HCT116 (cell line): ENCODE results near the gene ESRRG. TPM values are rescaled to one million over a fixed set of nuclear protein-coding genes. Genes with fewer than 3 reads are reported as not detected.

Experiments used
- ATAC-seq: fragments of 200-7000 bp; cut with Tn5 transposase; 2 replicates; pipeline ENCODE4 v1.9.1; 2020; ENCODE audit warnings: mild to moderate bottlenecking, moderate library complexity
- BruUV-seq: library from RNA; stranded (reverse); fragments of 400-500 nt; replicated peaks from 2 replicates; lab custom pipeline; 2021; lab: Mats Ljungman, UMichigan
- CTCF ChIA-PET: fragments of 300-600 bp; sonication (Branson Sonifier 250); formaldehyde crosslinking; loops from one replicate; lab custom pipeline; 2021; ENCODE audit warnings: antibody characterized with exemption; lab: Charles Lee
- POLR2A ChIA-PET: fragments of 300-600, 350-600 bp; sonication (Branson Sonifier 250); formaldehyde crosslinking; loops from one replicate; lab custom pipeline; 2021; ENCODE audit warnings: antibody characterized with exemption; lab: Charles Lee
- RAD21 ChIA-PET, 2 experiments: fragments of 300-600 bp; sonication (Branson Sonifier 250); formaldehyde crosslinking; loops; one replicate each; lab custom pipeline; 2023; ENCODE audit warnings: low total read pairs in 2 of 2; ENCODE audit not compliant: uncharacterized antibody in 2 of 2, unreplicated experiment in 2 of 2, low non-redundant PET in 1 of 2; lab: Charles Lee
- DNase-seq: peaks from one replicate; pipeline ENCODE4 v3.0.0-alpha.2; 2010; ENCODE audit warnings: low read depth, low spot score
- H2AFZ ChIP-seq: fragments of 200-600 bp; shearing (Covaris generic), sonication (generic); 2 replicates; pipeline ENCODE4 v1.6.1; 2017; ENCODE audit warnings: low read depth, mixed run types, mixed read lengths, antibody characterized with exemption, low read length; ENCODE audit not compliant: poor library complexity, severe bottlenecking
- H3K27ac ChIP-seq: 2 replicates; pipeline ENCODE4 v1.5.1; 2012; ENCODE audit warnings: low read depth, low read length
- H3K27me3 ChIP-seq: fragments of 200-600 bp; sonication (generic); 2 replicates; pipeline ENCODE4 v1.6.1; 2016; ENCODE audit warnings: mixed run types, low read length, mixed read lengths; ENCODE audit not compliant: insufficient read depth
- H3K36me3 ChIP-seq, 2 experiments: fragments of 200-500 bp in 1 of 2; fragments of 200-600 bp in 1 of 2; sonication (Bioruptor generic) in 1 of 2; sonication (generic) in 1 of 2; 2 replicates each; pipeline versions ENCODE4 v1.5.1 to v1.6.1; 2014 to 2016; ENCODE audit warnings: low read length in 2 of 2, inconsistent platforms in 1 of 2, mixed read lengths in 1 of 2, mixed run types in 1 of 2; ENCODE audit not compliant: insufficient read depth in 2 of 2, control insufficient read depth in 1 of 2
- H3K4me1 ChIP-seq, 2 experiments: fragments of 200-600 bp in 1 of 2; sonication (generic) in 1 of 2; 2 replicates each; pipeline versions ENCODE4 v1.5.1 to v1.6.1; 2012 to 2017; ENCODE audit warnings: low read length in 2 of 2, inconsistent platforms in 1 of 2, mild to moderate bottlenecking in 1 of 2, mixed read lengths in 1 of 2, mixed run types in 1 of 2, moderate library complexity in 1 of 2; ENCODE audit not compliant: insufficient read depth in 2 of 2, control insufficient read depth in 1 of 2
- H3K4me2 ChIP-seq: fragments of 200-600 bp; sonication (generic); 2 replicates; pipeline ENCODE4 v1.6.1; 2017; ENCODE audit warnings: mixed run types, low read length, mixed read lengths
- H3K4me3 ChIP-seq, 2 experiments: fragments of 200-600 bp in 1 of 2; sonication (generic) in 1 of 2; replicated peaks in 1 of 2; 2 replicates each; pipeline ENCODE4 v1.5.1; 2011 to 2016; ENCODE audit warnings: low read length in 2 of 2, control low read depth in 1 of 2, low read depth in 1 of 2, mild to moderate bottlenecking in 1 of 2, mixed read lengths in 1 of 2, mixed run types in 1 of 2
- H3K79me2 ChIP-seq: fragments of 200-600 bp; sonication (generic); 2 replicates; pipeline ENCODE4 v1.6.1; 2017; ENCODE audit warnings: mild to moderate bottlenecking, mixed run types, low read length, moderate library complexity, mixed read lengths; ENCODE audit not compliant: insufficient read depth
- H3K9ac ChIP-seq: fragments of 200-600 bp; sonication (generic); 2 replicates; pipeline ENCODE4 v1.6.1; 2016; ENCODE audit warnings: low read length, mixed read lengths
- H3K9me2 ChIP-seq: fragments of 200-600 bp; sonication (generic), shearing (Covaris generic); 2 replicates; pipeline ENCODE4 v1.6.1; 2017; ENCODE audit warnings: mixed run types, mild to moderate bottlenecking, moderate library complexity; ENCODE audit not compliant: insufficient read depth
- H3K9me3 ChIP-seq, 2 experiments: fragments of 200-500 bp in 1 of 2; fragments of 200-600 bp in 1 of 2; sonication (Bioruptor generic) in 1 of 2; sonication (generic) in 1 of 2; 2 replicates each; pipeline ENCODE4 v1.6.1; 2014 to 2017; ENCODE audit warnings: low read length in 2 of 2, mixed read lengths in 2 of 2, inconsistent platforms in 1 of 2, low read depth in 1 of 2, mild to moderate bottlenecking in 1 of 2, mixed run types in 1 of 2, moderate library complexity in 1 of 2; ENCODE audit not compliant: control insufficient read depth in 1 of 2, insufficient read depth in 1 of 2
- H4K20me1 ChIP-seq: fragments of 200-600 bp; sonication (generic), shearing (Covaris generic); 2 replicates; pipeline ENCODE4 v1.6.1; 2017; ENCODE audit warnings: mixed run types, mild to moderate bottlenecking, moderate library complexity; ENCODE audit not compliant: insufficient read depth
- CEBPB ChIP-seq: IDR thresholded peaks from 2 replicates; pipeline ENCODE4 v1.6.1; 2012; ENCODE audit warnings: low read depth
- EGR1 ChIP-seq: IDR thresholded peaks from 2 replicates; pipeline ENCODE4 v1.6.1; 2012; ENCODE audit warnings: low read depth
- ELF1 ChIP-seq: IDR thresholded peaks from 2 replicates; pipeline ENCODE4 v1.6.1; 2012; ENCODE audit warnings: low read depth, borderline replicate concordance
- EZH2 ChIP-seq: fragments of 200-600 bp; sonication (generic); IDR thresholded peaks from 2 replicates; pipeline ENCODE4 v1.6.1; 2017; ENCODE audit warnings: antibody characterized with exemption, mixed run types
- FOSL1 ChIP-seq: IDR thresholded peaks from 2 replicates; pipeline ENCODE4 v1.6.1; 2012; ENCODE audit warnings: low read depth
- JUND ChIP-seq: IDR thresholded peaks from 2 replicates; pipeline ENCODE4 v1.6.1; 2012
- POLR2A ChIP-seq: IDR thresholded peaks from 2 replicates; pipeline ENCODE4 v1.7.0; 2011; ENCODE audit warnings: borderline replicate concordance; ENCODE audit not compliant: insufficient read depth, insufficient read length; ENCODE audit errors: extremely low read depth
- POLR2AphosphoS5 ChIP-seq: IDR thresholded peaks from 2 replicates; pipeline ENCODE4 v1.6.1; 2011; ENCODE audit warnings: mild to moderate bottlenecking, low read depth, low read length, moderate library complexity
- SP1 ChIP-seq: IDR thresholded peaks from 2 replicates; pipeline ENCODE4 v1.6.1; 2012; ENCODE audit warnings: low read depth
- TCF7L2 ChIP-seq: IDR thresholded peaks from 2 replicates; pipeline ENCODE4 v1.7.0; 2011; ENCODE audit warnings: borderline replicate concordance, inconsistent platforms; ENCODE audit not compliant: insufficient read depth, insufficient read length; ENCODE audit errors: extremely low read depth
- ZNF274 ChIP-seq: fragments of 200-500 bp; sonication (Bioruptor generic); IDR thresholded peaks from 2 replicates; pipeline ENCODE4 v1.6.1; 2014; ENCODE audit warnings: mild to moderate bottlenecking, low read depth, low read length, inconsistent platforms
- intact Hi-C: fragments of 100-400 bp; cut with micrococcal nuclease; formaldehyde crosslinking; loops from 2 replicates; pipeline ENCODE4 v1.10.0; 2022
- total RNA-seq: library from RNA; stranded (reverse); gene quantifications from one replicate; pipeline ENCODE4 v1.2.1, GENCODE V29; 2021; ENCODE audit not compliant: unreplicated experiment
- TF ChIP-seq, protein P1 (sequence below), 3 experiments: fragments of 200-600 bp in 1 of 3; sonication (generic) in 1 of 3; IDR thresholded peaks in 2 of 3; conservative IDR thresholded peaks in 1 of 3; 2 replicates each; pipeline ENCODE4 v1.5.1; 2012 to 2017; ENCODE audit warnings: low read depth in 2 of 3, low read length in 2 of 3, antibody characterized with exemption in 1 of 3, borderline replicate concordance in 1 of 3, control low read depth in 1 of 3, mild to moderate bottlenecking in 1 of 3, mixed read lengths in 1 of 3, mixed run types in 1 of 3, moderate library complexity in 1 of 3; ENCODE audit not compliant: insufficient read depth in 1 of 3
- TF ChIP-seq, protein P2 (sequence below): IDR thresholded peaks from 2 replicates; pipeline ENCODE4 v1.6.1; 2011; ENCODE audit warnings: mild to moderate bottlenecking, low read length, moderate library complexity; ENCODE audit not compliant: insufficient replicate concordance; ENCODE audit errors: extremely low read depth

The ESRRG gene
- total RNA-seq, 1 experiment from 2014 or later, result not detected

DNA sequence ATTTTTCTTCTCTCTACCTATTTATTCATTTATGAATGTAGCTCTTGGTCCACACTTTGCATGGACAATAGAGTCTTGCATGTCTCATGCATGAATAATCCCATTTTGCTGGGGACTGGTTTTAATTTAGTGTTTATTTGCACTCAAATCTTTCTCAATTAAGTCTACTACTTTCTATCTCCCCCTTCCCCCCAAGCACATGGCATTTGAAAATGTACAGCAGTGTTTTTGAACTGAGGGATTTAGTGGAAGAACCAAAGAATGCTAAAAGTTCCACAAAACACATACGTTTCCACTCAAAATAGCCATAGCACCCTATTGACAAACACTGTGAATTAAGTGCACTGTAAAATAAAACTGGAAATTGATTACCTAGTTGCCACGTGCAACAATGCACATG is 180.5 kb downstream of the ESRRG start:
- no TSS peak for BruUV-seq
- H3K4me2 ChIP-seq, result no peak overlapping the region
- H2AFZ ChIP-seq, result no peak overlapping the region
- H3K4me1 ChIP-seq, result no peaks in the 10 kb centered on the region
- ChIA-PET RAD21 (no interaction called here), POLR2A (no interaction called here), CTCF (no interaction called here)
- H3K9me3 ChIP-seq, result peaks cover 0 to 4% of the 10 kb centered on the region in 2 experiments; a peak in 2 of 4 replicates
- ATAC-seq (no peak), DNase-seq (no peak)
- no peak overlapping the region for H3K4me3 ChIP-seq
- no peaks in the 10 kb centered on the region for H3K36me3 ChIP-seq
- H3K27ac ChIP-seq, result no peak overlapping the region
- H3K79me2 ChIP-seq, result no peaks in the 10 kb centered on the region
- intact Hi-C loops, result no loop called here
- TF ChIP-seq FOSL1, result no peak
- TF ChIP-seq SP1, result no peak
- TF ChIP-seq, protein P1, sequence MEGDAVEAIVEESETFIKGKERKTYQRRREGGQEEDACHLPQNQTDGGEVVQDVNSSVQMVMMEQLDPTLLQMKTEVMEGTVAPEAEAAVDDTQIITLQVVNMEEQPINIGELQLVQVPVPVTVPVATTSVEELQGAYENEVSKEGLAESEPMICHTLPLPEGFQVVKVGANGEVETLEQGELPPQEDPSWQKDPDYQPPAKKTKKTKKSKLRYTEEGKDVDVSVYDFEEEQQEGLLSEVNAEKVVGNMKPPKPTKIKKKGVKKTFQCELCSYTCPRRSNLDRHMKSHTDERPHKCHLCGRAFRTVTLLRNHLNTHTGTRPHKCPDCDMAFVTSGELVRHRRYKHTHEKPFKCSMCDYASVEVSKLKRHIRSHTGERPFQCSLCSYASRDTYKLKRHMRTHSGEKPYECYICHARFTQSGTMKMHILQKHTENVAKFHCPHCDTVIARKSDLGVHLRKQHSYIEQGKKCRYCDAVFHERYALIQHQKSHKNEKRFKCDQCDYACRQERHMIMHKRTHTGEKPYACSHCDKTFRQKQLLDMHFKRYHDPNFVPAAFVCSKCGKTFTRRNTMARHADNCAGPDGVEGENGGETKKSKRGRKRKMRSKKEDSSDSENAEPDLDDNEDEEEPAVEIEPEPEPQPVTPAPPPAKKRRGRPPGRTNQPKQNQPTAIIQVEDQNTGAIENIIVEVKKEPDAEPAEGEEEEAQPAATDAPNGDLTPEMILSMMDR (IDR thresholded peaks at IDR 0.05 in 2 of 3, conservative IDR thresholded peaks at IDR 0.05 in 1 of 3; ENCODE audit: borderline replicate concordance in 1 of 3, insufficient read depth in 1 of 3, low read depth in 2 of 3, low read length in 2 of 3), result no peak
- TF ChIP-seq ELF1, result no peak
- TF ChIP-seq TCF7L2, result no peak
- H4K20me1 ChIP-seq, result no peaks in the 10 kb centered on the region; the same call in 1 of the 2 replicates
- H3K27me3 ChIP-seq, result no peaks in the 10 kb centered on the region
- no peak overlapping the region for H3K9ac ChIP-seq
- no peaks in the 10 kb centered on the region for H3K9me2 ChIP-seq

DNA sequence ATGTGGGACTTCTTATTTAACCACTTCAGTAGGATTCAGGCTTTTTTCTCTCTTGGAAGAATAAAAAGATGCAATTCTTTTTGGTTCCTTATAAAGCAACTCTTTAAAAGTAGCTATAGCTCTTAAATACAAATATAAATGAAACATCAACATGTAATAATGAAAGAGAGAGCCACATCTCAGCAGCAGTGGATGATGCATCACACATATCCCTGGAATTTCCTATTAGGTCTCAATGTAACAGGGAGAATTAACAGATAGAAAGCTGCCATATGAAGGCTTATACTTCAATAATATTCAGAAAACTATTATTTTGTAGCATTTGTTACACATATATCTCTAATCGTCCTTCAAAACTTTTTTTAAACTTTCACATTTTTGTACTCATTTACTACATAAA is 181.0 kb downstream of the ESRRG start:
- ATAC-seq (no peak), DNase-seq (no peak)
- H3K36me3 ChIP-seq, result no peaks in the 10 kb centered on the region
- TF ChIP-seq JUND (no peak), POLR2AphosphoS5 (no peak), EZH2 (no peak), POLR2A (no peak), EGR1 (no peak), CEBPB (no peak), ZNF274 (no peak), SP1 (no peak)
- TF ChIP-seq, protein P2, sequence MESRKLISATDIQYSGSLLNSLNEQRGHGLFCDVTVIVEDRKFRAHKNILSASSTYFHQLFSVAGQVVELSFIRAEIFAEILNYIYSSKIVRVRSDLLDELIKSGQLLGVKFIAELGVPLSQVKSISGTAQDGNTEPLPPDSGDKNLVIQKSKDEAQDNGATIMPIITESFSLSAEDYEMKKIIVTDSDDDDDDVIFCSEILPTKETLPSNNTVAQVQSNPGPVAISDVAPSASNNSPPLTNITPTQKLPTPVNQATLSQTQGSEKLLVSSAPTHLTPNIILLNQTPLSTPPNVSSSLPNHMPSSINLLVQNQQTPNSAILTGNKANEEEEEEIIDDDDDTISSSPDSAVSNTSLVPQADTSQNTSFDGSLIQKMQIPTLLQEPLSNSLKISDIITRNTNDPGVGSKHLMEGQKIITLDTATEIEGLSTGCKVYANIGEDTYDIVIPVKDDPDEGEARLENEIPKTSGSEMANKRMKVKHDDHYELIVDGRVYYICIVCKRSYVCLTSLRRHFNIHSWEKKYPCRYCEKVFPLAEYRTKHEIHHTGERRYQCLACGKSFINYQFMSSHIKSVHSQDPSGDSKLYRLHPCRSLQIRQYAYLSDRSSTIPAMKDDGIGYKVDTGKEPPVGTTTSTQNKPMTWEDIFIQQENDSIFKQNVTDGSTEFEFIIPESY, result no peak
- no peak overlapping the region for H3K27ac ChIP-seq
- no peak overlapping the region for H3K4me2 ChIP-seq
- BruUV-seq, result no TSS peak
- intact Hi-C loops, result no loop called here
- no peaks in the 10 kb centered on the region; the same call in 1 of the 2 replicates for H4K20me1 ChIP-seq
- CTCF ChIA-PET, result no interaction called here
- peaks cover 0 to 4% of the 10 kb centered on the region in 2 experiments; a peak in 2 of 4 replicates for H3K9me3 ChIP-seq
- POLR2A ChIA-PET, result no interaction called here
- H3K9ac ChIP-seq, result no peak overlapping the region
- no peaks in the 10 kb centered on the region for H3K4me1 ChIP-seq
- H3K4me3 ChIP-seq, result no peak overlapping the region
- RAD21 ChIA-PET, result no interaction called here
- H3K9me2 ChIP-seq, result no peaks in the 10 kb centered on the region
- no peaks in the 10 kb centered on the region for H3K27me3 ChIP-seq
- H3K79me2 ChIP-seq, result no peaks in the 10 kb centered on the region
- no peak overlapping the region for H2AFZ ChIP-seq
